HG03097 (cell line): ENCODE data around the gene APLP1.
"Not testable (repeated sequence)": the region's sequence is repeated elsewhere in the genome, so short reads cannot be mapped to it uniquely, and the experiment has no call there.

Experiments used
- ATAC-seq: cut with Tn5 transposase; IDR thresholded peaks from one replicate; pipeline ENCODE4 v1.9.1; 2021; ENCODE audit not compliant: unreplicated experiment, low FRiP score

The APLP1 gene

DNA sequence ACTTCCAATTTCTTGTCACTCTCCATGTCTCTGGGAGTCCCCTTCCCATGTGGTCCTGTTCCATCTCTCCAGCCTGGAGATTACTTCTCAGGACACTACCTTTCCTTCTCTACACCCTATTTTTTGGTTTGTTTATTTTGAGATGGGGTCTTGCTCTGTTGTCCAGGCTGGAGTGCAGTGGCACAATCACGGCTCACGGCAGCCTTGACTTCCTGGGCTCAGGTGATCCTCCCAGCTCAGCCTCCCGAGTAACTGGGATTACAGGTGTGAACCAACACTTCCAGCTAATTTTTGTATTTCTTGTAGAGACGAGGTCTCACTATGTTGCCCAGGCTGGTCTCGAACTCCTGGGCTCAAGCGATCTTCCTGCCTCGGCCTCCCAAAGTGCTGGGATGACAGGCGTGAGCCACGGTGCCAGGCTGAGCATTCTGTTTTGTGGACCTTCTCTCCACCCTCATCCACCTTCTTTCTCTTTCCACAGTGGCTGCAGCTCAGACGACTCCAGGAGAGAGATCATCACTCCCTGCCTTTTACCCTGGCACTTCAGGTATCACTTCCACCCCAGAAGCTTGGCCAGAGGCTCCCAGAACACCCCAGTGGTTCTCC lies 34.6 kb downstream of the APLP1 start:
- no peak for ATAC-seq

GRCh38 chr19:35903550-35904179 lies 35.3 kb downstream of the APLP1 start:
- peak; percentile 46 for ATAC-seq

GRCh38 chr19:35904311-35905068 lies 36.1 kb downstream of the APLP1 start:
- no peak for ATAC-seq

GRCh38 chr19:35905178-35905727 lies 36.9 kb downstream of the APLP1 start:
- ATAC-seq: no peak

- ATAC-seq: no peak
Observed at GRCh38 chr19:35907377-35907745, 39.0 kb downstream of the APLP1 start.

DNA sequence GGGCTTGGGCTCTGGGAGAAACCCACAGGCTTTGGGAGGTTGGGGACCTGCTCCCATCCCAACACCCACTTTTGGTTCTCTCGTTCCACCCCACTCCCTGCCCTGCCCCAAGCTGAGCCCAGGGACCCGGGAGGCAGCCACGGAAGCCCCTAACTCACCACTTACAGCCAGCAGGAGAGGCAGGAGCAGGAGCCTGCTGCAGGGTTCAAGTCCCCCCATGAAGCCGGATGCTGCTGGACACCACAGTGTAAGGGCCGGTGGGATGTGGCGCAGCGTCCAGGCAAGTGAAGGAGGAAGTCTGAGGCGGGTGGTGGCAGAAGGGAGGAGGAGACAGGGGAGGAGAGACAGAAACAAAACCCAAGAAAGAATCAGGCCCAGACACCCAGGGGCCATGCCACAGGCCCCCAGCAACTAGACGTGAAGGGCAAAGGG lies 39.7 kb downstream of the APLP1 start, which contains the start of gene TYROBP:
TYROBP (minus strand) TSS at position 286 of the 432 bp plus-strand sequence; CDS start at position 219, 67 bp downstream.
- ATAC-seq: no peak

DNA sequence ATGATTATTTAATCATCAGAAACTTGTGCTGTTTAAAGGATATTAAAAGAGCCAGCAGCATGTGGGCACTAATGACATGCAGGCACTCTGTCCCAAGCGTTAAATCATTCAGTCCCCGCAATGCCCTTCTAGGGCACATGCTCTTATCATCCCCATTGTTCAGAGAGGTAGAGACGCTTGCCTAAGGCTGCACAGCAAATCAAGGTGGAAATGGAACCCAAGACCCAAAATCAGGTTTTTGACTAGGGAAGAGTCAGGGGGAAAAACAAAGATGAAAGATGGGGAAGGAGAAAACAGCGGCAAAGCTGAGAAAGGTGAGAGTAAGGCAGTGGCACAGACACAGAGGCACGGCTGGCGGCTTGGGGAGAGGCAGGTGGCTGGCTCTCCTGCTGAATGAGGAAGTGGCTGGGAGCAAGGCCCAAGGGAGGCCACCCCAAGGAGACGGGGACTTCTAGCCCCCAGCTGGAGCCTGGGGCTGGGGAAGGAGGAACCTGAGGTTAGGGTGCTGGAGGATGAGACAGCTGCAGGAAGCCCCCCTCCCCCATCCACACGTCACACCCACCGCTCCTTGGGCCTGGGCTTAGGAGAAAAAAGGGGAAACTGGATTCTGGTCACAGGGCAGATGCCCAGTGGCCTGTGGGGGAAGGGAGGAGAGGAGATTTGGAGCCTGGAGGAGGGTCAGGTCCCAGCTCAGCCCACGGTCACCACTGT lies 40.8 kb downstream of the APLP1 start:
- ATAC-seq: peak; percentile 59

- ATAC-seq: no peak
Observed at GRCh38 chr19:35909684-35910035, 41.3 kb downstream of the APLP1 start.

DNA sequence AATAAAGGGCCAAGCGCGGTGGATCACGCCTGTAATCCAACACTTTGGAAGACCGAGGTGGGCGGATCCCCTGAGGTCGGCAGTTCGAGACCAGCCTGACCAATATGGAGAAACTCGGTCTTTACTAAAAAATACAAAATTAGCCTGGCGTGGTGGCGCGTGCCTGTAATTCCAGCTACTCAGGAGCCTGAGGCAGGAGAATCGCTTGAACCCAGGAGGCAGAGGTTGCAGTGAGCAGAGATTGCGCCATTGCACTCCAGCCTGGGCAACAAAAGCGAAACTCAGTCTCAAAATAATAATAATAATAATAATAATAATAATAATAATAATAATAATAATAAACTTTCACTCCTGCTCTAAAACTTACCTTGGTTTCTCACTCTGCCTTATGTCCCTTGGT lies 42.0 kb downstream of the APLP1 start:
- not testable (repeated sequence) for ATAC-seq

DNA sequence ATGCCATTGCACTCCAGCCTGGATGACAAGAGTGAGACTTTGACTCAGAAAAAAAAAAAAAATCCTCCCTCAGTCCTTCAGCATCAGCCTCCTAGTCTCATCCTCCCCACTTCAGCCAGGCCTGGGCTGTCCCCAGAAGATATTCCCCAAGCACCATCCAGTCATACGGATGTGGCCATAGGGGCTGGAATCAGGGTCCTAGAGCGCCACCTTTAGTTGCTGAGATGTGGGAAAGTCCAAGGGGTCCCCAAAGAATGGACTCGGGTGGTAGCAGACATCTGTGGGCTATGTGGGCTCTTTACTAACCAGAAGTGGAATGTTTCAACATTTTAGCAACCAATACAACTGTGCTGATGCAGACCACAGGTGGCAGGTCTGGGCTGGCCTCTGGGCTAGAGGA lies 42.8 kb downstream of the APLP1 start:
- ATAC-seq: no peak

GRCh38 chr19:35911790-35912189 lies 43.4 kb downstream of the APLP1 start:
- ATAC-seq: no peak

GRCh38 chr19:35913589-35913988 lies 45.2 kb downstream of the APLP1 start:
- ATAC-seq: no peak

GRCh38 chr19:35915443-35915842 lies 47.1 kb downstream of the APLP1 start:
- ATAC-seq: no peak

DNA sequence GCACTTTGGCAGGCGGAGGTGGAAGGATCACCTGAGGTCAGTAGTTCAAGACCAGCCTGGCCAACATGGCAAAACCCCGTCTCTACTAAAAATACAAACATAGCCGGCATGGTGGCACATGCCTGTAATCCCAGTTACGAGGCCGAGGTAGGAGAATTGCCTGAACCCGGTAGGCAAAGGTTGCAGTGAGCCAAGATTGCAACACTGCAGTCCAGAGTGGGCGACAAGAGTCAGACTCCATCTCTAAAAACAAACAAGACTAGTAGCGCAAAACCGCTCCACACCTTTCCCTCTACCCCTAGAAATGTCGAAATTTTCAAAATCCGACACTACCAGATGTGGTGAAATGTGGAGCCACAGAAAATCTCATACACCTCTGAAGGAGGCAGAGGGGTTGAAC lies 50.9 kb downstream of the APLP1 start:
- ATAC-seq: no peak

DNA sequence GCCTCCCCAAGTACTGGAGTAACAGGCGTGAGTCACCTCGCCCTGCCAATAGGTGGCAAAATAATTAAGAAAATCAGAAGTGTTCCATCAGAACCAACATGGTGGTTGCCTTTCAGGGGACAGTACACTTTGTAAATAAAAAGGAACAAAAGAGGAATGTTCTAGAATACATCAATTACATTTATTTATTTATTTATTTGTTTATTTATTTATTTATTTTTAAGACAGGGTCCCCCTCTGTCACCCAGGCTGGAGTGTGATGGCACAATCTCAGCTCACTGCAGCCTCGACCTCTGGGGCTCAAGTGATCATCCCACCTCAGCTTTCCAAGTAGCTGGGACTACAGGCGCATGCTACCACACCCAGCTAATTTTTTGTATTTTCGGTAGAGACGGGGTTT lies 52.6 kb downstream of the APLP1 start:
- no peak for ATAC-seq

DNA sequence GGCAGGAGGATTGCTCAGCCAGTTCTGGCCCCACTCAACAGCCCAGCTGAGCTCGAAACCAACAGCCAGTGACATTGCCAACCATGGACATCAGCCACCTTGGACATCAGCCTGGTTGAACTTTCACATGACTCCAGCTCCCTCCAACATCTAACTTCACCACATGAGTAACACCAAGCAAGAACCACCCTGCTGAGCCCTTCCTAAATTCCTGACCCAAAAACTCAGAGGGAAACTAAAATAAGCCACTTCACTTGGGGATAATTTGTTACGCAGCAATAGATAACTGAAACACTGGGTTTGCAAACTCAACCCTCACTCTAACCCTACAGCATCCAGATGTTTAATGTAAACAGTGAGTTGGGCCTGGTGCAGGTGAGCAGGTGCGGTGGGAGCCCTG lies 57.1 kb downstream of the APLP1 start:
- ATAC-seq: no peak

DNA sequence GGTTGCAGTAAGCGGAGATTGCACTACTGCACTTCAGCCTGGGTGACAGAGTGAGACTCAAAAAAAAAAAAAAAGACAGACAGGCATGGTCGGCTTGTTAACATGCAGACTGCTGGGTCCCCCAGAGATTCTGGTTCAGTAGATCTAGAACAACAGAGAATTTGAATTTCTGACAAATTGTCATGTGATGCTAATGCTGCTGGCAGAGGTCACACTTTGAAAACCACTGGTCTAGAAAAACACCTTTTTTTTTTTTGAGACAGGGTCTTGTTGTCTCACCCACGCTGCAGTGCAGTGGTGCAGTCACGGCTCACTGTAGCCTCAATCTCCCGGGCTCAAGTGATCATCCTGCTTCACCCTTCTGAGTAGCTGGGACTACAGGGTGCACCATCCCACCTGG lies 60.1 kb downstream of the APLP1 start:
- no peak for ATAC-seq
